HG03139 (cell line): ENCODE results near the gene SRP68.
A peak's percentile ranks its signal among the peaks of the same experiment; 100 is the strongest.

Experiments
- ATAC-seq: cut with Tn5 transposase; IDR thresholded peaks from one replicate; pipeline ENCODE4 v1.9.1; 2021; ENCODE audit not compliant: unreplicated experiment

SRP68 gene

GRCh38 chr17:76072148-76072858 lies at the start of gene SRP68:
Gene SRP68 (minus strand): TSS chr17:76072517. CDS start chr17:76072491, 26 bp downstream.
- ATAC-seq = peak; percentile 82

GRCh38 chr17:76121932-76122430 lies 49.7 kb upstream of the SRP68 start:
- ATAC-seq = no peak

- ATAC-seq = no peak
These were observed 48.3 kb upstream of the SRP68 start for GRCh38 chr17:76120658-76121008.

DNA sequence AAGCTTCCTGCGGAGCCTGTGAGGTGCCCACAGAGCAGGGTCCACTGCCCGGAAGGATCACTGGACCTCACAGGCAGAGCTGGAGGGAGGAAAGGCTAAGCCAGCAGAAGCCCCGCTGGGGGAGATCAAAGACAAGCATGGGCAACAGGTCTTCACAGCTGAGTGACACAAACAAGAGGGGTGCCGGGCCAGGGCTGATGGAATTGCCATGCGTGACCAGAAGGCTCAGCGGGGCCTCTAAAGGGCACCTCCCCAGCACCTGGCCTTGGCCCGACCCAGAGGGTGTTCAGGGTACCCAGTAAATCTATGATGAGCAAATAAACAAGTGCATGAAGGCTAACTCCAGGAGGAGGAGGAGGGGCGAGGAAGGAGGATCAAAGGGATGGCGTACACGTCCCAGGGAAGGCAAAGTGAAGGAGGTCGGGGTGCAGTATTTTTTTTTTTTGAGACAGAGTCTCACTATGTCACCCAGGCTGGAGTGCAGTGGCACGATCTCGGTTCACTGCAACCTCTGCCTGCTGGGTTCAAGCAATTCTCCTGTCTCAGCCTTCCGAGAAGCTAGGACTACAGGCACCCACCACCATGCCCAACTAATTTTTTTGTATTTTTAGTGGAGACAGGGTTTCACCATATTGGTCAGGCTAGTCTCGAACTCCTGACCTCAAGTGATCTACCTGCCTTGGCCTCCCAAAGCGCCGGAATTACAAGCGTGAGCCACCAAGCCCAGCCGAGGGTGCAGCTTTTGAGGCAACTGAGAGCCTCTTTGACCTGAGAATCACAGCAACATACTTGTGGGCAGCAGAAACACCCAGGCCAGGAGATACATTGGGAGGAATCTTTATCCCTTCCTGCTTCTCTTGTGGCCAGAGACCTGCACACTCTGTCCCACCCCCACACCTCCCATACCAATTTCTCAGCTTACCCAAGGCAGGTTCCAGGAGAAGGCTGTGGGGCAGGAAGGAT lies 47.4 kb upstream of the SRP68 start:
- ATAC-seq = no peak

GRCh38 chr17:76115138-76115754 lies 42.9 kb upstream of the SRP68 start:
- ATAC-seq = no peak

GRCh38 chr17:76111956-76112355 lies 39.6 kb upstream of the SRP68 start:
- no peak for ATAC-seq

DNA sequence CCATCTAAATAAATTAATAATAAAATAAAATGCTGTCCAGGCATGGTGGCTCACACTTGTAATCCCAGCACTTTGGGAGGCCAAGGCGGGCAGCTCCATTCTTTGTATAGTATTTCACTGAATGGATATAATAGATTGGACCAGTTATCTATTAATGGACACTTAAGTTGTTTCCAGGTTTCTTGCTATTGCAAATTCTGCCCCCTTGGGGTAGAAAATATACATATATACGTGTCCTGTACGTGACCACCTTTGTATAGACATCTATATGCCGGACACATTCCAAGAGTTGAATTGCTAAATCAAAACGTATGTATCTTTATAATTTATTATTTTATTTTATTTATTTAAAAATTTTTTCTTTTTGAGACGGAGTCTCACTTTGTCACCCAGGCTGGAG lies 35.2 kb upstream of the SRP68 start:
- ATAC-seq = no peak

DNA sequence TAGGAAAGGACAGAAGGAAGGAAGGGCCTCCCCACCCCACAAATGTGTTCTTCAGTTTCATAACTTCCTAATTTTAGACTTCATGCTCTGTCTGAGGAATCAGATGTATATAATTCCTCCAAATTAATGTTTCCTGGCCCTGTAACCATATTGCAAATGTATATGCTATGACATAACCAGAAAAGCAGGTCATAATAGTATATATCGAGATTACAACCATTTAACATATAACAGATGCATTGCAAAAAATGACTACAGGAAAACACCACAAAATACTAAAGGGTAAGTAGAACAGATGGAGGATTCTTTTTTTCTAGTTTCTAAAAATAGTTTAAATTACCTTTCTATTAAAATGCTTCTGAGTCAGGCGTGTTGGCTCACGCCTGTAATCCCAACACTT lies 34.4 kb upstream of the SRP68 start:
- no peak for ATAC-seq

DNA sequence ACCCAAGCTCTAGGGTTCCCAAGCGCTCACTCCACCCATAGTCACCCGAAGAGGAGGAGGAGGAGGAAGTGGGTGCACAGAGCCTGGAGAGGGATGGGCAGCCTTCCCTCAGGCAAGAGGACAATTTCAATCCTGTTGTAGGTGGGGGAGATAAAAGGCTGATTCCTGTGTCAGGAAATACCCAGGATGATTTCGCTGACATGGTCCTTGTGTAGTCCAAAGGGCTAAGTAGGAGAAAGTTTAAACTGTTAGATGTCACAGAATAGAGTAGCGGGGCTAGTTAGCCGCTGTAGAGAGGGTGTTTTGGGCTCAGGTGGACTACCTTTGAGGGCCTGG lies 32.5 kb upstream of the SRP68 start:
- no peak for ATAC-seq

- ATAC-seq = no peak
These were observed 32.0 kb upstream of the SRP68 start for GRCh38 chr17:76104140-76104895.

GRCh38 chr17:76103274-76104139 lies 31.2 kb upstream of the SRP68 start, which contains the start of gene EXOC7:
Gene EXOC7 (minus strand): TSS chr17:76103787. CDS start chr17:76103692, 95 bp downstream.
- ATAC-seq = no peak

- no peak for ATAC-seq
These were observed 30.6 kb upstream of the SRP68 start for GRCh38 chr17:76102944-76103273.

- no peak for ATAC-seq
These were observed 25.5 kb upstream of the SRP68 start for GRCh38 chr17:76097716-76098295.

DNA sequence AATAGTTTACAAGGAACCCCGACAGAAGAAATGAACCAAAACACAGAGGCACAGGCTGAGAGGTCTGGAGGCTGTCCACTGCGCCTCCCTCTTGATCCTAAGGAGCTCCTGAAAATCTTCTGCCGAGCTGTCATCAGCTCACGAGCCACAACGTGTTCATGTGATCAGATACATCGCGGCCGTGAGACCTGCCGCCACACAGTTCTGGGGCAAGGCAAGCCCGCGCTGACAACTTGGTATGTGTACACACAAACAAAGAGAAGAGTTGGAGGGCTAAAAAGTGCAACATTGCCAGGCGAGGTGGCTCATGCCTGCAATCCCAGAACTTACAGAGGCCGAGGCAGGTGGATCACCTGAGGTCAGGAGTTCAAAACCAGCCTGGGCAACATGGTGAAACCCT lies 23.6 kb upstream of the SRP68 start:
- no peak for ATAC-seq

DNA sequence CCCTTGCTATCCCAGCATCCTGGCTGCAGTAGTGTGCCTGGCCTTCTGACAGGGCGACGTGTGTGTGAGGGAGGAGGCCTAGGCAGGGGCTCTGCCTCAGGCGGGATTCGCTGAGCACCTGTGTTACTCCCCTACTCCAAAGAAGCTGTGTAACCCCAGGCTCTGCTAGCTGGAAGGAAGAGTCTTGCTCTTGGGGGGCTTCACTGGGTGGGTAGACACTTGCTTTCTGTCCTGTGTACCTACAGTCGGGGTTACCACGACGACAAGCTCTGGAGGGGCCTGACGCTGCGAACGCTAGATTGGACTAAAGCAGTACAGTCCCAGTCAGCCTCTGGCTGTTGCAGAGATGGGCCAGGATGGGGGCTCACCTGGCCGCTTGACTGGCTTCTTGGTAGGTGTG lies 21.7 kb upstream of the SRP68 start:
- no peak for ATAC-seq

DNA sequence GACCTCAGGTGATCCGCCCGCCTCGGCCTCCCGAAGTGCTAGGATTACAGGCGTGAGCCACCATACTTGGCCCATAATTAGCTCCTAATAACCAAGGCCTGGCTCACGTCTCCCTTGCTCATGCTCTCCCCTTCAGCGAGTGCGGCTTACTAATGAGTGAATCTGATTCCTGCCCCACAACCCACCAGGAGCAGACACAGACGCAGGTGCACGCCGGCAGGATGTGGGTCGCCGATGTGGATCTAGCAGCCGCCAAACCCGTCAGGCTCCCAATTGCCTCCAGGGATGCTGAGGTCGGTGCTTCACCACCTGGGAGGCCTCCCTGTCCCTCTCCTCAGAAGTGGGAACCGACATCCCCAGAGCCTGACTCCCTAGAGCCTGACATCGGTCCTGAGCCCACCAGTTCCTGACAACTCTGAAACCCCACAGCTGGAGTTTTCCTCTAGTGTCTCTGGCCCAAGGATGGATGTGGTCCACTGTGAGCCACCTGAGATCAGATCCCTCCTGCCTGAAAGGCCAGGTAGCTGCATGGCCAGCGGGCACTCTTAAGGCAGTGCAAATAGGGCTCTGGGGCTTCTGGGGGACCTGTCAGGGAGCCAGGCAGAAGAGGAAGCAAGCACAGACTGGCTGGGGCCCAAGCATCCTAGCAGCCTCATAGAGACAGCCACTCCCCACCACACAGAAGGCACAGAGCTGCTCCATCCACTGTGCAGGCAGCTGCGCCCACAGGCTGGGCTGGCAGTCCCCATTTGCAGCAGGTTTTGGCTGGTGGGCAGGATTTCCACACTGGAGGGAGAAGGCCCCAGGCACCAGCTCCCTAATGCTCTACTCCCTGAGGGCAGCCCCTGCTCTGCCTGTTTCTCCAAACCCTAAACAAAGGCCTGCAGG lies 20.5 kb upstream of the SRP68 start:
- ATAC-seq = no peak

- no peak for ATAC-seq
These were observed 19.4 kb upstream of the SRP68 start for GRCh38 chr17:76091526-76092286.

- ATAC-seq = no peak
These were observed 18.3 kb upstream of the SRP68 start for GRCh38 chr17:76090517-76091129.
